ENCODE results near the gene NUP50.
A peak's percentile ranks its signal among the peaks of the same experiment; 100 is the strongest.

The NUP50 gene

GRCh38 chr22:45233827-45234226 is 70.1 kb downstream of the NUP50 start:
- DNase-seq: no peak

DNA sequence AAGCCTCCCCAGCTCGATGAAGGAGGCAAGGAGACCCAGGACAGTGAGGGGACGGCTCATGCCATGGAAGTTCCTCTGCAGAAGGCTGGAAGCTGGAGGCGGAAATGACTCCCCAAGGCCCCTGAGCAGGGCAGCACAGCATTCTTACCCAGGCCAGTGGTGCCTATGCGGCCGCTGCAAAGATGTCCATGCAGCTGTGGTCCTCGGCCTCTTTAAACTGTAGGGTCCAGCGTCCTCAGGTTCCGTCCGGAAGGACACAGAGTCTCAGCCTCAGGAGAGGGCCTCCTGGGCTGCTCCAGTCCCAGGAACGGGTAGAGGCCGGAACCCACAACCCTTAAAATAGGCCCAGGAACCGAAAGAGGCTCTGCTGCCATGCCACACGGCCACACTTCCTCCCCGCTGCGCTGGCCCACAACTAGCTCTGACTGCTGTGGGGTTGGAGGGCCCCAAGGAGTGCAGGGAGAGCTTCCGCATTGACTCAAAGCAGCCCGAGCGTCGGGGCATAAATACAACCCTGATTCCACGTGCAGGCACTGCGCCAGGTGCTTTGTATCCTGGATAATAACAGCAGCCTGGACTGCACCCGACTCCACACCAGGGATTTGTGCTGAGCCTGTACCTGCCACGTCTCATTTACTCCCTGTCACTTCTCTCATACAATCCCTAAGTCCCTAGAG is 71.5 kb downstream of the NUP50 start:
- DNase-seq: peak; percentile 45

DNA sequence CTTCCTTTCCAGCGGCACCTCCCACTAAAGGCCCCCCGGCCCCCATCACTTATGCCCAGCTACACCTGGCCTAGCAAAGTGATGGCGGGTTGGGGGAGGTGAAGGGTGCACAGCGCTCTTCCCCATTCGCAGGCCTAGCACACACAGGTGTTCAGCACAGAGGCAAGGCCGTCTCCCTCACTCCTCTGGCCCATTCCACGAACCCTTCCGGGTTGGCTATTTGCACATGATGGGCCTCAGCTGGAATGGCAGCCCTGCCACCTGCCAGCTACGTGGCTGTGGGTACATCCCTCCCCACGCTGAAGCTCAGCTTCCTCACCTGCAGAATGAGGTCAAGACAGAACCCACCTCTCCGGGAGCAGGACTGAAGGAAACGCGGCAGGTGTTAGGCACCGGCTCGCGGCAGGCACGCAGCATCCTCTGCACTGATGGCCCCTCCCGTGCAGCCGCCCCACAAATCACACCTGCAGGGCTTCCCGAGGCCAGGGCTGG is 72.2 kb downstream of the NUP50 start:
- peak; percentile 90 for DNase-seq

DNA sequence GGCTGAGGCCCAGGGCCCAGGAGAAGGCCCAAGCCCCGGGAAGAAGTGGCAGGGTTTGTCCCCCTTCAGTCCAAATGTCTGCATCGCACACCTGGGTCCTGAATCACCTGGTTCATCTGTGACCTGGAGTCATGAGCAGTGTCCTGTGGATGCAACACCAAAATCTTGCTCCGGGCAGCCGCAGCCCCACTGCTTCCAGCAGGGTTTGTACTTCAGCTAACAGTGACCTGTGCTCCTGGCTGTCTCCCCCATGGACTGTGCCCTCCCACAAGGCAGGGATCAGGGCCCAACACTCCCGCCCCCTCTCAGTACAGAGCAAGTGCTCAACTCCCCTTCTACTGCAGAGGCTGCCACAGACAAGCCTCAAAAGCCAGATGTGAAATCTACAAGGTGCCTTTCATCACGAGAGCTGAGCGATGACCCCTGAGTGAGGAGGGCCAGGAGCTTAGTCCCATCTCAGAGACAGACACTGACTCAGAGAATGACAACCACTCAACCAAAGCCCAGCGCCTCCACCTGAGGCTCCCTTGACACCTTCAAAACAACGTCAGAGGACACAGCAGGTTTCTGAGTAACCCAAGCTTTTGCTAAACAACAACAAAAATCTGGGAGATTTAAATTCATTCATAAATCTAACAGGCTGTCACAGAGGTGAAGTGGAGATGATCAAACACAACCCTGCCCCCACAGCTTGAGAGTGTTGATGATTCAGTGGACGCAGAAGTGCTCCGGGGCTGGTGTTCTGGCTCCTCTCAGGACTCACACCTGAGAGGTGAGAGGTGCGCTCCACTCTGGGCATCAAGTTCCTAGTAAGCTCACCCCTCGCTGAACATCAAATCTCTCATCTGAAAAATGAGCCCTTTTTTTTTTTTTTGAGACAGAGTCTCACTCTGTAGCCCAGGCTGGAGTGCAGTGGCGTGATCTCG is 73.6 kb downstream of the NUP50 start:
- peak; percentile 88 for DNase-seq
